Trophoblast cell (in vitro differentiated cells and primary cell): ENCODE data around the gene TSNAX.
A peak's percentile ranks its signal among the peaks of the same experiment; 100 is the strongest.

Experiments used
- DNase-seq, 2 donors: peaks; one replicate each; pipeline ENCODE4 v3.0.0-alpha.2; 2016
- H2AFZ ChIP-seq: 2 replicates; pipeline ENCODE4 v1.6.1; 2013; ENCODE audit warnings: low read length, moderate library complexity, mild to moderate bottlenecking; ENCODE audit not compliant: insufficient read depth, poor library complexity
- H2AK5ac ChIP-seq: 2 replicates; pipeline ENCODE4 v1.6.1; 2013; ENCODE audit warnings: mild to moderate bottlenecking, low read length
- H2BK120ac ChIP-seq: 2 replicates; pipeline ENCODE4 v1.6.1; 2013; ENCODE audit warnings: low read length, mild to moderate bottlenecking, moderate library complexity; ENCODE audit not compliant: insufficient read depth, poor library complexity
- H2BK12ac ChIP-seq: 2 replicates; pipeline ENCODE4 v1.6.1; 2013; ENCODE audit warnings: mild to moderate bottlenecking, low read length, moderate library complexity
- H2BK5ac ChIP-seq: 2 replicates; pipeline ENCODE4 v1.6.1; 2013; ENCODE audit warnings: low read length, low read depth, moderate library complexity, mild to moderate bottlenecking; ENCODE audit not compliant: poor library complexity
- H3K14ac ChIP-seq: 2 replicates; pipeline ENCODE4 v1.6.1; 2013; ENCODE audit warnings: mild to moderate bottlenecking, low read length
- H3K18ac ChIP-seq: 2 replicates; pipeline ENCODE4 v1.6.1; 2013; ENCODE audit warnings: mild to moderate bottlenecking, low read length
- H3K23ac ChIP-seq: 2 replicates; pipeline ENCODE4 v1.6.1; 2013; ENCODE audit warnings: low read length
- H3K27ac ChIP-seq: 2 replicates; pipeline ENCODE4 v1.5.1; 2013; ENCODE audit warnings: low read depth, mild to moderate bottlenecking, inconsistent platforms, low read length, moderate library complexity
- H3K27me3 ChIP-seq: 2 replicates; pipeline ENCODE4 v1.6.1; 2013; ENCODE audit warnings: inconsistent platforms, mild to moderate bottlenecking, low read length, moderate library complexity; ENCODE audit not compliant: insufficient read depth
- H3K36me3 ChIP-seq, 2 experiments: 1 replicate in 1 of 2; 2 replicates in 1 of 2; pipeline ENCODE4 v1.6.1; 2013; ENCODE audit warnings: low read length in 2 of 2, mild to moderate bottlenecking in 2 of 2, moderate library complexity in 1 of 2; ENCODE audit not compliant: insufficient read depth in 2 of 2, control insufficient read depth in 1 of 2
- H3K4ac ChIP-seq: 2 replicates; pipeline ENCODE4 v1.6.1; 2013; ENCODE audit warnings: low read depth, mild to moderate bottlenecking, low read length, moderate library complexity
- H3K4me1 ChIP-seq, 2 experiments: 1 replicate in 1 of 2; 2 replicates in 1 of 2; pipeline ENCODE4 v1.6.1; 2013; ENCODE audit warnings: low read length in 2 of 2, mild to moderate bottlenecking in 2 of 2, moderate library complexity in 1 of 2; ENCODE audit not compliant: insufficient read depth in 2 of 2, control insufficient read depth in 1 of 2
- H3K4me2 ChIP-seq: 2 replicates; pipeline ENCODE4 v1.6.1; 2013; ENCODE audit warnings: inconsistent platforms, mild to moderate bottlenecking, low read length, moderate library complexity
- H3K4me3 ChIP-seq: 2 replicates; pipeline ENCODE4 v1.5.1; 2013; ENCODE audit warnings: mild to moderate bottlenecking, low read depth, low read length, inconsistent platforms
- H3K79me1 ChIP-seq: one replicate; pipeline ENCODE4 v1.6.1; 2013; ENCODE audit warnings: low read length
- H3K79me2 ChIP-seq: 2 replicates; pipeline ENCODE4 v1.6.1; 2013; ENCODE audit warnings: low read length, mild to moderate bottlenecking; ENCODE audit not compliant: control insufficient read depth, insufficient read depth, poor library complexity
- H3K9ac ChIP-seq: 2 replicates; pipeline ENCODE4 v1.6.1; 2013; ENCODE audit warnings: mild to moderate bottlenecking, low read length
- H3K9me3 ChIP-seq: 2 replicates; pipeline ENCODE4 v1.6.1; 2013; ENCODE audit warnings: low read depth, mild to moderate bottlenecking, control low read depth, inconsistent platforms, low read length; ENCODE audit not compliant: insufficient read depth
- H4K12ac ChIP-seq: 2 replicates; pipeline ENCODE4 v1.6.1; 2013; ENCODE audit warnings: low read depth, mild to moderate bottlenecking, low read length, moderate library complexity
- H4K8ac ChIP-seq: 2 replicates; pipeline ENCODE4 v1.6.1; 2013; ENCODE audit warnings: low read depth, mild to moderate bottlenecking, low read length, moderate library complexity
- H4K91ac ChIP-seq: one replicate; pipeline ENCODE4 v1.6.1; 2013; ENCODE audit warnings: low read depth, mild to moderate bottlenecking, low read length, moderate library complexity
- WGBS: extraction: QIAGEN DNeasy Blood & Tissue Kit; methylation state at CpG from one replicate; pipeline ENCODE4 v1.1.7; 2013; ENCODE audit warnings: missing lambda C conversion rate; ENCODE audit not compliant: insufficient read length, insufficient coverage; ENCODE audit errors: extremely low coverage; 5-methylcytosine and 5-hydroxymethylcytosine counted together

The TSNAX gene

DNA sequence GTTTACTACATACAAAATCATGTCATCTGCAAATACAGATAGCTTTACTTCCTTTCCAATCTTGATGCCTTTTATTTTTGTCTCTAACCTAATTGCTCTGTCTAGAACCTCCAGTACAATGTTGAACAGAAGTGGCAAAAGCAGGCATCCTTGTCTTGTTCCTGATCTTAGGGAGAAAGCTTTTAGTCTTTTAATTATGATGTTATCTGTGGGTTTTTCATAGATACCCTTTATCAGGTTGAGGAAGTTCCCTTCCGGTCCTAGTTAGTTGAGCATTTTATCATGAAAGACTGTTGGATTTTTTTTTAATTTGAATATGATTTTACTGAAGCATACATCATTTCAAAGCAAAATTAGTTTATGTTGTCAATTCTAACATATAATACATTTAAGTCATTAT is 52.4 kb downstream of the TSNAX start:
- Histone ChIP-seq H3K27ac (no peak overlapping the region), H3K4me1 (no peaks in the 10 kb centered on the region), H3K14ac (no peak overlapping the region), H2AK5ac (no peak overlapping the region), H3K36me3 (no peaks in the 10 kb centered on the region), H3K27me3 (no peaks in the 10 kb centered on the region), H3K18ac (no peak overlapping the region), H3K9ac (no peak overlapping the region), H2AFZ (no peak overlapping the region), H3K9me3 (no peaks in the 10 kb centered on the region), H4K91ac (no peak overlapping the region), H3K4me2 (no peak overlapping the region), H3K79me1 (no peaks in the 10 kb centered on the region), H4K12ac (no peak overlapping the region), H3K79me2 (no peaks in the 10 kb centered on the region), H3K4ac (no peak overlapping the region), H2BK120ac (no peak overlapping the region), H3K23ac (no peak overlapping the region), H2BK5ac (no peak overlapping the region), H4K8ac (no peak overlapping the region), H3K4me3 (no peak overlapping the region), H2BK12ac (no peak overlapping the region)
- no peak for DNase-seq
- WGBS = no CpG with 5 or more reads among the region's 1 CpG

DNA sequence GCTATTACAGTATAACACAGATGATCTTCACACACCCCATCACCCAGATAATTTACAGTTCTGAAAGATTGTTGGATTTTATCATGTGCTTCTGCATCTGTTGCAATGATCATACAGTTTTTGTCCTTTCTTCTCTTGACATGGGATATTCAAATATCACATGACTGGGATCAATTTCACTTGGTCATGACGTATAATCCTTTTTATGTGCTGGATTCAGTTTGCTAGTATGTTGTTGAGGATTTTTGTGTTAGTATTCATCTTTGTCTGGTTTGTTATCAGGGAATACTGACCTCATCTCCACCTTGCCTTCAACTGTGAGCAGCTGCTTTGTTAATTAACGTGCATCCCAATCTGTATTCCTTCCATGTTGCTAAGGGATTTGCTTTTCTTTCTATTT is 53.4 kb downstream of the TSNAX start:
- Histone ChIP-seq H4K12ac (no peak overlapping the region), H3K9me3 (no peaks in the 10 kb centered on the region), H4K91ac (no peak overlapping the region), H2BK5ac (no peak overlapping the region), H3K79me1 (no peaks in the 10 kb centered on the region), H2BK12ac (no peak overlapping the region), H3K18ac (no peak overlapping the region), H3K14ac (no peak overlapping the region), H3K9ac (no peak overlapping the region), H3K4ac (no peak overlapping the region), H3K4me2 (no peak overlapping the region), H3K4me3 (no peak overlapping the region), H3K27me3 (no peaks in the 10 kb centered on the region), H2BK120ac (no peak overlapping the region), H3K79me2 (no peaks in the 10 kb centered on the region), H3K23ac (no peak overlapping the region), H4K8ac (no peak overlapping the region), H3K36me3 (no peaks in the 10 kb centered on the region), H2AK5ac (no peak overlapping the region), H3K27ac (no peak overlapping the region), H3K4me1 (no peaks in the 10 kb centered on the region), H2AFZ (no peak overlapping the region)
- no peak for DNase-seq
- no CpG with 5 or more reads among the region's 2 CpGs for WGBS

DNA sequence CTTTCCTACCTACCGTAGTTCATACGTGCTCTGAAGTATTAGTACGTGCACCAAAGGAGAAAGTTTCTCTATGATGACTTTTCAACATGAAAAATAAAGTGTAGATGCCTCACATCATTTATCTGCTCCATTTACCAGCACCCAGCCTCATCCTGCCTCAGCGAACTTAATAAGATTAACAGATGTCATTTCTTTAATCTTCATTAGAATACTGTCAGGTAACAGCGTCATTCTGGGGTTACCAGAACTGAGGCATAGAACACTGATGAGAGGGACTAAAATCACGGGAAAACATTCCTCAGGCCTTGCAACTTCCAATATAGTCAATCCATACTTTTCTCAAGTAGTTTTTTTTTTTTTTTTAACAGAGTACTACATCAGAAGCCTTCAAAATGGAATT is 54.9 kb downstream of the TSNAX start:
- Histone ChIP-seq H3K4me2 (no peak overlapping the region), H3K9me3 (no peaks in the 10 kb centered on the region), H3K79me2 (no peaks in the 10 kb centered on the region), H3K27me3 (no peaks in the 10 kb centered on the region), H3K4ac (no peak overlapping the region), H2BK5ac (no peak overlapping the region), H2BK120ac (no peak overlapping the region), H3K9ac (no peak overlapping the region), H4K12ac (no peak overlapping the region), H3K14ac (no peak overlapping the region), H2BK12ac (no peak overlapping the region), H4K91ac (no peak overlapping the region), H3K79me1 (no peaks in the 10 kb centered on the region), H3K23ac (no peak overlapping the region), H4K8ac (no peak overlapping the region), H2AK5ac (no peak overlapping the region), H3K18ac (no peak overlapping the region), H2AFZ (no peak overlapping the region), H3K27ac (no peak overlapping the region), H3K36me3 (no peaks in the 10 kb centered on the region), H3K4me1 (no peaks in the 10 kb centered on the region), H3K4me3 (no peak overlapping the region)
- DNase-seq = no peak
- WGBS = no CpG with 5 or more reads among the region's 6 CpGs

DNA sequence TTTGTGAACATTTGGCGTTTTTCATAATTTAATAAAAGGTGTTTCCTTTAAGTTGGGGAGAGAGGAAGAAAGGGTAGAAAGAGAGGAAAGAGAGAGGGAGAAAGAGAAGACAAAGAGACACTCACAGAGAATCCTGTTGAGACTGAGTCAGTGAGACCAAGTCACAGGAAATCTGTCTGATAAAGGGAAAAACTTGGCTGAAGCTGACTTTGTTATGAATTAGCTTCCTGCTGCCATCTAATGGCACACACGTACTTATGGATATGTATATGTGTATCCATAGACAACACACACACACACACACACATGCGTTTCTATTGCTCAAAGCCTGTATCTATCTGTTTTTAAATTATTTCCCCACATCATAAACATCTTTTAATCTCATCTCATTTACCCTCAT is 55.6 kb downstream of the TSNAX start:
- Histone ChIP-seq H2AK5ac (no peak overlapping the region), H2BK5ac (no peak overlapping the region), H3K23ac (no peak overlapping the region), H4K8ac (no peak overlapping the region), H3K4ac (no peak overlapping the region), H3K27me3 (no peaks in the 10 kb centered on the region), H3K9ac (no peak overlapping the region), H3K14ac (no peak overlapping the region), H3K79me1 (no peaks in the 10 kb centered on the region), H4K91ac (no peak overlapping the region), H3K36me3 (no peaks in the 10 kb centered on the region), H3K4me3 (no peak overlapping the region), H3K27ac (no peak overlapping the region), H3K4me2 (no peak overlapping the region), H3K79me2 (no peaks in the 10 kb centered on the region), H4K12ac (no peak overlapping the region), H2BK12ac (no peak overlapping the region), H2AFZ (no peak overlapping the region), H3K9me3 (no peaks in the 10 kb centered on the region), H3K18ac (no peak overlapping the region), H2BK120ac (no peak overlapping the region), H3K4me1 (no peaks in the 10 kb centered on the region)
- no CpG with 5 or more reads among the region's 3 CpGs for WGBS
- peak; percentile 2 to 41 for DNase-seq
